GM18526 (cell line): Measurements from ENCODE around the gene RGL4.

Experiments used
- POLR2A ChIP-seq: IDR thresholded peaks from 3 replicates; pipeline ENCODE4 v1.6.1; 2011; ENCODE audit not compliant: insufficient read length; ENCODE audit errors: extremely low read depth

RGL4 gene, protein sequence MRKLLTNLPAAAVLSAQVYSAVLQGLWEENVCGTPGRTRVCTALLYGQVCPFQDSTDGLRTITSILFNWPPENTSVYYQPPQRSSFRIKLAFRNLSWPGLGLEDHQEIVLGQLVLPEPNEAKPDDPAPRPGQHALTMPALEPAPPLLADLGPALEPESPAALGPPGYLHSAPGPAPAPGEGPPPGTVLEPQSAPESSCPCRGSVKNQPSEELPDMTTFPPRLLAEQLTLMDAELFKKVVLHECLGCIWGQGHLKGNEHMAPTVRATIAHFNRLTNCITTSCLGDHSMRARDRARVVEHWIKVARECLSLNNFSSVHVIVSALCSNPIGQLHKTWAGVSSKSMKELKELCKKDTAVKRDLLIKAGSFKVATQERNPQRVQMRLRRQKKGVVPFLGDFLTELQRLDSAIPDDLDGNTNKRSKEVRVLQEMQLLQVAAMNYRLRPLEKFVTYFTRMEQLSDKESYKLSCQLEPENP

DNA sequence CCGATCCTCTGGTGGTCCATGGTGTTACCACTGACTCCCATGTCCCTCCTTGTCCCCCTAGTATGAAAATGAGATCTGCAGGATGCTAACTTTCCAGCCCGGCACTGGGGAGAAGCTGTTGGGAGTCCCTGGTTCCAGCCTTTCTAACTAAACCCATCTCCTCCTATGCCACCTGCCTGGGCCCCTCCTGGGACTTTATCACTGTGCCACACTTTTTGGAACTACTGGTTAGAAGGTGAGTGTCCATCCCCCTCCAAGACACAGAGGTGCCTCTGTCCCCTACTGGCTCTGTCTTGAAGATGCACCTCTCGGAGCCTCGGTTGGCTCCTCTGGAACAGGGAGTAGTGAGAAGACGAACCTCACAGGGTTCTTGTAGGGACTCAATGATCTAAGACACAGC, at the start of gene RGL4:
Gene RGL4, plus strand, starts transcription at position 301 of the 400 bp plus-strand sequence. CDS start 1,018 bp downstream, outside the sequence.
- TF ChIP-seq POLR2A = no peak

DNA sequence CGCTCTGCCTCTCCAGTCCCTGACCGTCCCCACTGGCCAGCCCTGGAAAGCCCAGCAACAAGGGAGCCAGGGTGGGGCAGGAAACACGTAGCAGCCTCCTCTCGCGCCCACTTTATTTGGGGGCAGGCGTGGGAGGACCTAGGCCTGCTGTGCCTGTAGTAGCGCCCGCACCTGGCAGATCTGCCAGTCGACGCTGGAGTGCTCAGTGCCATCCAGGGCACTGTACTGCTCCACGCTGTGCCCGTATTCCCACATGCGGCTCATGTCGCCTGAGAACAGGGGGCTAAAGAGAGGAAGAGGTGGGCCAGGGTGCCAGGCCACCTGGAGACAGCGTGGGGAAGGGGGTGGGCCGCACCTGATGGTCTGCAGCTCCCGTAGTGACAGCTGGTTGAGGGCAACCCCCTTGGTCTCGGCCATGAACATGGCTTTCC, 41.7 kb upstream of the RGL4 start:
- no peak for TF ChIP-seq POLR2A

GRCh38 chr22:23651676-23652075, 39.1 kb upstream of the RGL4 start:
- no peak for TF ChIP-seq POLR2A

DNA sequence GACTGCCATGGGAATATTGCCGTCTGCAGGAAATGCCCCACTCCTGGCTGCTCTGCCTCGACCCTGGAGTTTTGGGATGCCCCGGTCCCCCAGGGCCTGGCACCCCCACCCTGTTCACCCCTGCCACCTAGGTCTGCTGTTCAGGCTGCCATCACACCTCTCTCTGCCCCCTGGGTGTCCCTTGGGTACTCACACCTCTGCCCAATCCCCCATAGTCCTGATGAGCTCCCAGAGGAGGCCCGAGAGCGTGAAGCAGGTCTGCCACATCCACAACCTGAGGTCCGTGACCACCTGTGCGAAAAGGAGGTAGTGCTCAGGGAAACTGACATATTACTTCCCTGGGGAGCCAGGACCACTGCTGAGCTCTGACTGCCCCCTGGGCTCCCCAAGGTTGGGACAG, 38.5 kb upstream of the RGL4 start:
- no peak for TF ChIP-seq POLR2A

GRCh38 chr22:23652711-23653110, 38.1 kb upstream of the RGL4 start:
- TF ChIP-seq POLR2A = no peak

- no peak for TF ChIP-seq POLR2A
These were observed 34.8 kb upstream of the RGL4 start for GRCh38 chr22:23655891-23656475.

GRCh38 chr22:23657727-23658126, 33.1 kb upstream of the RGL4 start:
- TF ChIP-seq POLR2A = no peak

- TF ChIP-seq POLR2A = no peak
These were observed 20.2 kb upstream of the RGL4 start for GRCh38 chr22:23670378-23671295.

DNA sequence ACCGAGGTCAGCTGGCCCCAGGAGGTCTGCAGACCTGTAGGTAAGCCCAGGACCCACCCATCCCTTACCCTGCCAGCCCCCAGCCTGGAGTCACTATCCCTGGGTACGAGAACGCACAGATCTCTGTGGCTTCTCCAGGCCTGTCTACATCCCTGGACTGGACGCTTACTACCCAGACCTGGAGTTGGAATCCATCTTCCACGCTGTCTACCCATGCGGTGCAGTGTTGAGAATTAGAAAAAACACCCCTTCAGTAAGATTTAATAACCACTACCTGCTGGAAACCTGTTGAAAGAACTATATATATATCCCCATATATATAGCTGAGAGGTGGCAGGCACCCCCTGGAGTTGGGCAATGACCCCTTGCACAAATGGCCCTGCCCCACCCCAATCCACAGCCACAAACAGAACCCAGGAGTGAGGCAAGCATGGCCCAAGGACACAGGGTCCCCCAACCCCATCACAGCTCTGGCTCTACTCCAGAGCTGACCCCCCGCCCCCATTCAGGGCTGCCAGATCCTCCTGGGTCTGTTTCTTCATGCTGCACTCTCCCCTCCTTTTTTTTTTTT, 17.7 kb upstream of the RGL4 start:
- TF ChIP-seq POLR2A = no peak

DNA sequence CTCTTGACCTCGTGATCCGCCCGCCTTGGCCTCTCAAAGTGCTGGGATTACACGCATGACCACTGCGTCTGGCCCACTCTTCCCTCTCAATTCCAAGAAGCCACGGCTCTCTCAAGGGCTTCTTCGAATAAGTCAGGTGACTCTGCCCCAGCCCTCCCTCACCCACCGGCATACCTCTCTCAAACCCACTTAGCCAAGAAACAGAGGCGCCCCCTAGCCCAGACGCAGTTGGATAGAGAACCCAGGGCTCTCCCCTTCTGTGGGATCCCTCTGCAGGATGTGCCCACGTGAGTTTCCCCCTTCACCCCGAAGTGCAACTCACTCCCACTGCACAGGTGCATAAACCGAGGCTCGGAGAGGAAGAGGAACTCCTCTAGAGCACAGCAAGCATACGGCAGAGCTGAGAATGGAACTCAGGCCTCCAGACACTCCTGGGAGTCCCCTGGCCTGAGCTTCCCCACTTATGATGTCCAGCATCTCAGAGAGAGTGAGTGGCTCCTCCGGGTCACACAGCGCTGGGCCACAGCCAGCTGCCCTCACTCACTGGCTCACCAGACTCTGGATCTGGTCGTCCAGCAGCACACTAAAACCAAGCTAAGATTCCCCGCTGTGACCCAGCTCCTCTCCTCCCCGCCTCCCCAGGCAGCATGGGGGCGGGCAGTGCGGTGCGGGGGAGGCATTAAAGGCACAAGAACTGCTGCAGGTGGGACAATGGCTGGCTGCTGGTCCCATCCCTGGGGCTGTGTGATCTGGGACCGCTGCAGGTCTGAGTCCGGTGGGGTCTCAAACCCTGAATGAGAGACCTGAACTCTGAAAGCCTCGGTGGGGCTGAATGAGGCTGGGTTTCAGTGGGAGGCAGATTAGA, 16.8 kb upstream of the RGL4 start:
- no peak for TF ChIP-seq POLR2A

- no peak for TF ChIP-seq POLR2A
These were observed 15.1 kb upstream of the RGL4 start for GRCh38 chr22:23675502-23676415.

GRCh38 chr22:23677701-23677995, 13.2 kb upstream of the RGL4 start:
- no peak for TF ChIP-seq POLR2A

DNA sequence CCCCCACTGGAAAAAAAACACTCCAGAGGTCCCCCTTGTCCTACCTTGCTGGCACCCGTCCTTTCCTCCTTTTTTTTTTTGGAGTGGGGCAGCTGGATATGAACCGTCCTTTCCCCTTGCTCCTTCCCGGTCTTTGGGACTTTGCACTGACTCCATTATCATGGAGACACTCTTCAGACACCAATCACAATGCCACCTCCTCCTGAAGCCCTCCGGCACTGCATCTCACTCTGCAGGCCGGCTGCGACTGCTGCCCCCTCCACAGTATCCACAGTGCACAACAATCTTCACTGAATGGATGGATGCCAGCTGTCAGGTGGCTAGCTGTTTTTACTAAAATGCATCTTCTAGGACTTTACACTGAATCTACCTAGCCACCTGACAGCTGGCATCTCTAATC, 12.7 kb upstream of the RGL4 start:
- TF ChIP-seq POLR2A = no peak
